ENCODE data around the gene GPR37. TPM values are rescaled to one million over a fixed set of nuclear protein-coding genes. Genes with fewer than 3 reads are reported as not detected.
A peak's percentile ranks its signal among the peaks of the same experiment; 100 is the strongest.

The GPR37 gene
- polyA plus RNA-seq, 1 donor, result 2.2 TPM

- no CpG with 5 or more reads among the region's 26 CpGs for WGBS (ENCODE audit: insufficient coverage, low lambda C conversion rate)
Measured at GRCh38 chr7:124764847-124765400, 668 bp downstream of the GPR37 start.

GRCh38 chr7:124764051-124764846 lies 1.3 kb downstream of the GPR37 start:
- no peak overlapping the region for H3K27ac ChIP-seq (ENCODE audit: low read length)
- no peaks in the 10 kb centered on the region for H3K36me3 ChIP-seq (ENCODE audit: control insufficient read depth, insufficient read depth, low read length)
- no peak for DNase-seq
- H3K4me1 ChIP-seq (ENCODE audit: control insufficient read depth, insufficient read depth, low read length), result peaks cover 13% of the 10 kb centered on the region
- peak overlapping the region; percentile 60 for H3K4me3 ChIP-seq (ENCODE audit: low read length)
- peaks cover 4% of the 10 kb centered on the region for H3K9me3 ChIP-seq (ENCODE audit: control insufficient read depth, low read depth, low read length)
- H3K27me3 ChIP-seq (ENCODE audit: control insufficient read depth, insufficient read depth, low read length), result peaks cover 41% of the 10 kb centered on the region
- WGBS (ENCODE audit: insufficient coverage, low lambda C conversion rate), result no CpG with 5 or more reads among the region's 48 CpGs

More at GRCh38 chr7:124764847-124765400, 668 bp downstream of the GPR37 start:
- H3K27ac ChIP-seq (ENCODE audit: low read length), result no peak overlapping the region
- peaks cover 4% of the 10 kb centered on the region for H3K9me3 ChIP-seq (ENCODE audit: control insufficient read depth, low read depth, low read length)
- peaks cover 41% of the 10 kb centered on the region for H3K27me3 ChIP-seq (ENCODE audit: control insufficient read depth, insufficient read depth, low read length)
- H3K4me3 ChIP-seq (ENCODE audit: low read length), result peak overlapping the region; percentile 60
- H3K4me1 ChIP-seq (ENCODE audit: control insufficient read depth, insufficient read depth, low read length), result peaks cover 13% of the 10 kb centered on the region
- no peaks in the 10 kb centered on the region for H3K36me3 ChIP-seq (ENCODE audit: control insufficient read depth, insufficient read depth, low read length)
- DNase-seq, result peak in 1 of 2 donors; percentile 35

GRCh38 chr7:124762611-124763143 lies 2.9 kb downstream of the GPR37 start:
- WGBS (ENCODE audit: insufficient coverage, low lambda C conversion rate), result 80% methylated on average over 1 of the region's 4 CpGs
- H3K27ac ChIP-seq (ENCODE audit: low read length), result no peak overlapping the region

GRCh38 chr7:124761164-124761715 lies 4.4 kb downstream of the GPR37 start:
- no peaks in the 10 kb centered on the region for H3K36me3 ChIP-seq (ENCODE audit: control insufficient read depth, insufficient read depth, low read length)
- H3K27me3 ChIP-seq (ENCODE audit: control insufficient read depth, insufficient read depth, low read length), result peaks cover 30% of the 10 kb centered on the region
- 100% methylated on average over 1 of the region's 2 CpGs for WGBS (ENCODE audit: insufficient coverage, low lambda C conversion rate)
- H3K4me1 ChIP-seq (ENCODE audit: control insufficient read depth, insufficient read depth, low read length), result peaks cover 13% of the 10 kb centered on the region
- no peak for DNase-seq
- H3K27ac ChIP-seq (ENCODE audit: low read length), result no peak overlapping the region
- no peak overlapping the region for H3K4me3 ChIP-seq (ENCODE audit: low read length)
- H3K9me3 ChIP-seq (ENCODE audit: control insufficient read depth, low read depth, low read length), result peaks cover 4% of the 10 kb centered on the region

More at GRCh38 chr7:124762611-124763143, 2.9 kb downstream of the GPR37 start:
- peaks cover 37% of the 10 kb centered on the region for H3K27me3 ChIP-seq (ENCODE audit: control insufficient read depth, insufficient read depth, low read length)
- no peaks in the 10 kb centered on the region for H3K36me3 ChIP-seq (ENCODE audit: control insufficient read depth, insufficient read depth, low read length)
- H3K4me1 ChIP-seq (ENCODE audit: control insufficient read depth, insufficient read depth, low read length), result peaks cover 13% of the 10 kb centered on the region
- H3K9me3 ChIP-seq (ENCODE audit: control insufficient read depth, low read depth, low read length), result peaks cover 4% of the 10 kb centered on the region
- no peak overlapping the region for H3K4me3 ChIP-seq (ENCODE audit: low read length)
- DNase-seq, result no peak

GRCh38 chr7:124758327-124758726 lies 7.3 kb downstream of the GPR37 start:
- H3K27me3 ChIP-seq (ENCODE audit: control insufficient read depth, insufficient read depth, low read length), result peaks cover 4% of the 10 kb centered on the region
- no peaks in the 10 kb centered on the region for H3K36me3 ChIP-seq (ENCODE audit: control insufficient read depth, insufficient read depth, low read length)
- no CpG with 5 or more reads among the region's 2 CpGs for WGBS (ENCODE audit: insufficient coverage, low lambda C conversion rate)
- no peak for DNase-seq
- H3K27ac ChIP-seq (ENCODE audit: low read length), result no peak overlapping the region
- H3K9me3 ChIP-seq (ENCODE audit: control insufficient read depth, low read depth, low read length), result no peaks in the 10 kb centered on the region
- H3K4me1 ChIP-seq (ENCODE audit: control insufficient read depth, insufficient read depth, low read length), result peaks cover 6% of the 10 kb centered on the region
- no peak overlapping the region for H3K4me3 ChIP-seq (ENCODE audit: low read length)

- no peaks in the 10 kb centered on the region for H3K36me3 ChIP-seq (ENCODE audit: control insufficient read depth, insufficient read depth, low read length)
- no peaks in the 10 kb centered on the region for H3K9me3 ChIP-seq (ENCODE audit: control insufficient read depth, low read depth, low read length)
- H3K4me3 ChIP-seq (ENCODE audit: low read length), result no peak overlapping the region
- no peak overlapping the region for H3K27ac ChIP-seq (ENCODE audit: low read length)
- no peak for DNase-seq
- H3K4me1 ChIP-seq (ENCODE audit: control insufficient read depth, insufficient read depth, low read length), result no peaks in the 10 kb centered on the region
- no CpG with 5 or more reads among the region's 1 CpG for WGBS (ENCODE audit: insufficient coverage, low lambda C conversion rate)
- no peaks in the 10 kb centered on the region for H3K27me3 ChIP-seq (ENCODE audit: control insufficient read depth, insufficient read depth, low read length)
Measured at GRCh38 chr7:124754576-124755268, 10.9 kb downstream of the GPR37 start.

- no peak overlapping the region for H3K4me3 ChIP-seq (ENCODE audit: low read length)
- H3K27me3 ChIP-seq (ENCODE audit: control insufficient read depth, insufficient read depth, low read length), result no peaks in the 10 kb centered on the region
- no CpG with 5 or more reads among the region's 1 CpG for WGBS (ENCODE audit: insufficient coverage, low lambda C conversion rate)
- no peaks in the 10 kb centered on the region for H3K9me3 ChIP-seq (ENCODE audit: control insufficient read depth, low read depth, low read length)
- no peak overlapping the region for H3K27ac ChIP-seq (ENCODE audit: low read length)
- DNase-seq, result no peak
- H3K36me3 ChIP-seq (ENCODE audit: control insufficient read depth, insufficient read depth, low read length), result no peaks in the 10 kb centered on the region
- no peaks in the 10 kb centered on the region for H3K4me1 ChIP-seq (ENCODE audit: control insufficient read depth, insufficient read depth, low read length)
Measured at GRCh38 chr7:124752310-124752709, 13.3 kb downstream of the GPR37 start.

- H3K9me3 ChIP-seq (ENCODE audit: control insufficient read depth, low read depth, low read length), result no peaks in the 10 kb centered on the region
- H3K4me1 ChIP-seq (ENCODE audit: control insufficient read depth, insufficient read depth, low read length), result no peaks in the 10 kb centered on the region
- no peak for DNase-seq
- 86% methylated on average over 1 of the region's 2 CpGs for WGBS (ENCODE audit: insufficient coverage, low lambda C conversion rate)
- no peak overlapping the region for H3K4me3 ChIP-seq (ENCODE audit: low read length)
- no peak overlapping the region for H3K27ac ChIP-seq (ENCODE audit: low read length)
- H3K36me3 ChIP-seq (ENCODE audit: control insufficient read depth, insufficient read depth, low read length), result no peaks in the 10 kb centered on the region
- no peaks in the 10 kb centered on the region for H3K27me3 ChIP-seq (ENCODE audit: control insufficient read depth, insufficient read depth, low read length)
Measured at GRCh38 chr7:124751027-124751426, 14.6 kb downstream of the GPR37 start.

GRCh38 chr7:124747072-124747471 lies 18.5 kb downstream of the GPR37 start:
- WGBS (ENCODE audit: insufficient coverage, low lambda C conversion rate), result 100% methylated on average over 3 of the region's 11 CpGs
- DNase-seq, result no peak
- no peak overlapping the region for H3K4me3 ChIP-seq (ENCODE audit: low read length)

GRCh38 chr7:124738639-124739038 lies 27.0 kb downstream of the GPR37 start:
- no peaks in the 10 kb centered on the region for H3K9me3 ChIP-seq (ENCODE audit: control insufficient read depth, low read depth, low read length)
- H3K4me3 ChIP-seq (ENCODE audit: low read length), result no peak overlapping the region
- H3K36me3 ChIP-seq (ENCODE audit: control insufficient read depth, insufficient read depth, low read length), result no peaks in the 10 kb centered on the region
- H3K27me3 ChIP-seq (ENCODE audit: control insufficient read depth, insufficient read depth, low read length), result no peaks in the 10 kb centered on the region
- DNase-seq, result no peak
- no peaks in the 10 kb centered on the region for H3K4me1 ChIP-seq (ENCODE audit: control insufficient read depth, insufficient read depth, low read length)
- H3K27ac ChIP-seq (ENCODE audit: low read length), result no peak overlapping the region
- WGBS (ENCODE audit: insufficient coverage, low lambda C conversion rate), result 67% methylated on average over 2 of the region's 3 CpGs

More at GRCh38 chr7:124747072-124747471, 18.5 kb downstream of the GPR37 start:
- H3K36me3 ChIP-seq (ENCODE audit: control insufficient read depth, insufficient read depth, low read length), result no peaks in the 10 kb centered on the region
- H3K27me3 ChIP-seq (ENCODE audit: control insufficient read depth, insufficient read depth, low read length), result no peaks in the 10 kb centered on the region
- H3K27ac ChIP-seq (ENCODE audit: low read length), result no peak overlapping the region
- no peaks in the 10 kb centered on the region for H3K4me1 ChIP-seq (ENCODE audit: control insufficient read depth, insufficient read depth, low read length)
- H3K9me3 ChIP-seq (ENCODE audit: control insufficient read depth, low read depth, low read length), result no peaks in the 10 kb centered on the region

All from large intestine (tissue), 3 donors.